Chondrocyte (in vitro differentiated cells): ENCODE measurements around the gene SMIM10. TPM values are rescaled to one million over a fixed set of nuclear protein-coding genes. Genes with fewer than 3 reads are reported as not detected.

ENCODE experiments used
- DNase-seq: peaks from one replicate; pipeline ENCODE4 v3.0.0; 2021; ENCODE audit warnings: mixed read lengths, low spot score
- H3K27ac Mint-ChIP-seq: one replicate; pipeline ENCODE4 v1.8.0; 2021; ENCODE audit warnings: mild to moderate bottlenecking, moderate library complexity, mixed read lengths; ENCODE audit not compliant: unreplicated experiment
- H3K27me3 Mint-ChIP-seq: 2 replicates; pipeline ENCODE4 v1.8.0; 2021; ENCODE audit warnings: low read depth, mixed read lengths
- H3K36me3 Mint-ChIP-seq: 2 replicates; pipeline ENCODE4 v1.8.0; 2021; ENCODE audit warnings: low read depth, mixed read lengths
- H3K4me1 Mint-ChIP-seq: 2 replicates; pipeline ENCODE4 v1.8.0; 2021; ENCODE audit warnings: low read depth, mild to moderate bottlenecking, mixed read lengths
- H3K4me3 Mint-ChIP-seq: one replicate; pipeline ENCODE4 v1.8.0; 2021; ENCODE audit warnings: mild to moderate bottlenecking, moderate library complexity, mixed read lengths; ENCODE audit not compliant: unreplicated experiment
- H3K9me3 Mint-ChIP-seq: 2 replicates; pipeline ENCODE4 v1.8.0; 2021; ENCODE audit warnings: low read depth, mixed read lengths
- total RNA-seq: library from RNA; stranded (reverse); gene quantifications from 3 replicates; pipeline ENCODE4 v1.2.1, GENCODE V29; 2021
- TF ChIP-seq, protein P1 (sequence below): fragments of 200-600 bp; sonication (generic); IDR thresholded peaks from 2 replicates; pipeline ENCODE4 v1.5.0; 2021; ENCODE audit warnings: antibody characterized with exemption, mild to moderate bottlenecking, moderate library complexity

The SMIM10 gene
- total RNA-seq, 1 donor from 2014 or later = 4.7 TPM

- no peak for DNase-seq
- H3K4me1 Mint-ChIP-seq = peaks cover 39% of the 10 kb centered on the region
- TF ChIP-seq, protein P1, sequence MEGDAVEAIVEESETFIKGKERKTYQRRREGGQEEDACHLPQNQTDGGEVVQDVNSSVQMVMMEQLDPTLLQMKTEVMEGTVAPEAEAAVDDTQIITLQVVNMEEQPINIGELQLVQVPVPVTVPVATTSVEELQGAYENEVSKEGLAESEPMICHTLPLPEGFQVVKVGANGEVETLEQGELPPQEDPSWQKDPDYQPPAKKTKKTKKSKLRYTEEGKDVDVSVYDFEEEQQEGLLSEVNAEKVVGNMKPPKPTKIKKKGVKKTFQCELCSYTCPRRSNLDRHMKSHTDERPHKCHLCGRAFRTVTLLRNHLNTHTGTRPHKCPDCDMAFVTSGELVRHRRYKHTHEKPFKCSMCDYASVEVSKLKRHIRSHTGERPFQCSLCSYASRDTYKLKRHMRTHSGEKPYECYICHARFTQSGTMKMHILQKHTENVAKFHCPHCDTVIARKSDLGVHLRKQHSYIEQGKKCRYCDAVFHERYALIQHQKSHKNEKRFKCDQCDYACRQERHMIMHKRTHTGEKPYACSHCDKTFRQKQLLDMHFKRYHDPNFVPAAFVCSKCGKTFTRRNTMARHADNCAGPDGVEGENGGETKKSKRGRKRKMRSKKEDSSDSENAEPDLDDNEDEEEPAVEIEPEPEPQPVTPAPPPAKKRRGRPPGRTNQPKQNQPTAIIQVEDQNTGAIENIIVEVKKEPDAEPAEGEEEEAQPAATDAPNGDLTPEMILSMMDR = peak; percentile 78
- H3K9me3 Mint-ChIP-seq = no peaks in the 10 kb centered on the region
- H3K36me3 Mint-ChIP-seq = no peaks in the 10 kb centered on the region
- peak overlapping the region; percentile 13 for H3K27ac Mint-ChIP-seq
- H3K27me3 Mint-ChIP-seq = no peaks in the 10 kb centered on the region
- no peak overlapping the region for H3K4me3 Mint-ChIP-seq
These were observed 8.7 kb downstream of the SMIM10 start for GRCh38 chrX:134999469-134999868.

GRCh38 chrX:135000516-135000915 is 9.7 kb downstream of the SMIM10 start:
- no peaks in the 10 kb centered on the region for H3K27me3 Mint-ChIP-seq
- no peaks in the 10 kb centered on the region for H3K36me3 Mint-ChIP-seq
- no peak overlapping the region for H3K4me3 Mint-ChIP-seq
- H3K4me1 Mint-ChIP-seq = peaks cover 42% of the 10 kb centered on the region
- peak overlapping the region; percentile 86 for H3K27ac Mint-ChIP-seq
- TF ChIP-seq, protein P1 = no peak
- DNase-seq = no peak
- H3K9me3 Mint-ChIP-seq = no peaks in the 10 kb centered on the region

GRCh38 chrX:135003876-135004623 is 13.3 kb downstream of the SMIM10 start:
- Mint-ChIP-seq H3K4me1 (peaks cover 31% of the 10 kb centered on the region), H3K9me3 (no peaks in the 10 kb centered on the region), H3K27ac (peak overlapping the region; percentile 80), H3K4me3 (peak overlapping the region; percentile 74), H3K27me3 (no peaks in the 10 kb centered on the region), H3K36me3 (no peaks in the 10 kb centered on the region)
- DNase-seq = peak; percentile 94
- TF ChIP-seq, protein P1 = no peak

DNA sequence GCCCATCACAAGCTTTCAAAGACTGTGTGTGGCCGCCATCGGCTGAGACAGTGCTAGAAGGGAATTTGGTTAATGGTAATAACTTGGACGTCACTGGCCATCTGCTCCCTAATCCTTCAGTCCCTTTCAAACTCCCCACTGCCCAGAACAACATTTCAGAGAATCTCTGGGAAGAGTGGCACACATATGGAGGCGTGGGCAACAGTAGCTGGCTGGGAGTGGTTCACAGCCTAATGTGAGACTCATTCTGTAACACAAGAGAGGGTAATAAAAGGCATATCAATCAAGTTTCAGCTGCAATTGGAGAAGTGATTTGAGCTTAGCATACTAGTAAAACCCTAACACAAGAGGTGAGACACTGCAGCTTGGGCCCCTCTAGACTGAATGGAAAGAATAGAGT is 15.4 kb downstream of the SMIM10 start:
- peaks cover 11% of the 10 kb centered on the region for H3K4me1 Mint-ChIP-seq
- no peaks in the 10 kb centered on the region for H3K27me3 Mint-ChIP-seq
- H3K27ac Mint-ChIP-seq = no peak overlapping the region
- DNase-seq = no peak
- no peaks in the 10 kb centered on the region for H3K9me3 Mint-ChIP-seq
- H3K4me3 Mint-ChIP-seq = no peak overlapping the region
- TF ChIP-seq, protein P1 = no peak
- no peaks in the 10 kb centered on the region for H3K36me3 Mint-ChIP-seq

GRCh38 chrX:135009057-135009610 is 18.3 kb downstream of the SMIM10 start:
- H3K4me1 Mint-ChIP-seq = peaks cover 6% of the 10 kb centered on the region
- no peaks in the 10 kb centered on the region for H3K9me3 Mint-ChIP-seq
- DNase-seq = no peak
- no peaks in the 10 kb centered on the region for H3K36me3 Mint-ChIP-seq
- H3K27ac Mint-ChIP-seq = no peak overlapping the region
- TF ChIP-seq, protein P1 = no peak
- H3K4me3 Mint-ChIP-seq = no peak overlapping the region
- H3K27me3 Mint-ChIP-seq = no peaks in the 10 kb centered on the region
